Karpas-422 (cell line): Measurements from ENCODE around the gene TEX19. TPM values are rescaled to one million over a fixed set of nuclear protein-coding genes. Genes with fewer than 3 reads are reported as not detected.

ENCODE experiments used
- total RNA-seq: library from RNA; depleted of rRNA; stranded (reverse); fragments of >200 nt; shearing (Covaris generic); gene quantifications from 2 replicates; pipeline ENCODE4 v1.2.3, GENCODE V29; 2014; ENCODE audit warnings: low replicate concordance; rRNA removed

Gene TEX19
- total RNA-seq, 1 experiment from 2014 or later: 0.34 TPM

Other genes with a start within 250 kb of the TEX19 start
- 31.3 and 37.4 TPM in 2 replicates for gene CCDC57, start 146.4 kb upstream of the TEX19 start, total RNA-seq
- 0.67 and 6.0 TPM in 2 replicates for gene SLC16A3, start 130.2 kb upstream of the TEX19 start, total RNA-seq
- 27.1 and 30.6 TPM in 2 replicates for gene CSNK1D, start 85.5 kb upstream of the TEX19 start, total RNA-seq
- not detected in 2 replicates for gene CD7, start 41.6 kb upstream of the TEX19 start, total RNA-seq
- gene SECTM1, start 25.5 kb upstream of the TEX19 start, total RNA-seq: 0.72 TPM in 1 of 2 replicates, not detected in the other
- not detected in 2 replicates for gene UTS2R, start 12.5 kb downstream of the TEX19 start, total RNA-seq
- 21.7 and 55.7 TPM in 2 replicates for gene HEXD, start 59.1 kb downstream of the TEX19 start, total RNA-seq
- 14.8 and 17.9 TPM in 2 replicates for gene OGFOD3, start 59.3 kb downstream of the TEX19 start, total RNA-seq
- 92.4 and 147 TPM in 2 replicates for gene CYBC1, start 91.5 kb downstream of the TEX19 start, total RNA-seq
- 43.3 and 53.5 TPM in 2 replicates for gene NARF, start 99.5 kb downstream of the TEX19 start, total RNA-seq
- gene FOXK2, start 160.5 kb downstream of the TEX19 start, total RNA-seq: 19.7 and 22.4 TPM in 2 replicates